ENCODE measurements around the gene TUG1. TPM values are rescaled to one million over a fixed set of nuclear protein-coding genes. Genes with fewer than 3 reads are reported as not detected.

TUG1 gene
- total and polyA plus RNA-seq, 2 of the 4 experiments (the other 2 are of a cell fraction): 60.6 to 68.8 TPM

DNA sequence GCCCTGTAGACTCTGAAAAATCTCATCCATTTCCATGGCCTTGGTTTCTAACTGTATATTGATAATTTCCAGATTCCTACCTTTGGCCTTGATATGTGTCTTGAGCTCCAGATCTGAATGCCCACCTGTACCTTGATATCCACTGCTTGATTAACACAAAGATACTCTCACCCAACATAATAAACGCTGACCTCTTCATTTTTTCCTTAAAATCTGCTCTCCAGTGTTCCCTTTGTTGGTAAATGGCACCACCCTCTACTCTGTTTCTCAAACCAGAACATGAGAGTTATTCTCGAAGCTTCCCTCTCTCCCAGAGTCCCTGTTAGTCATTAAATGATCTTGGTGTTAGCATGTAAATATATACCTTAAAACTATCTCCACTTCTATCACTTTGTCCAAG lies 13.4 kb downstream of the TUG1 start:
- Histone ChIP-seq H3K79me1 (ENCODE audit: low read depth in 1 of 2, low read length in 2 of 2) (peaks cover 22 to 48% of the 10 kb centered on the region in 2 experiments), H3K4me3 (ENCODE audit: insufficient read depth, low read depth, low read length) (no peak overlapping the region), H2AFZ (replicated peaks; ENCODE audit: low read length, poor library complexity) (no peak overlapping the region), H4K5ac (ENCODE audit: low read depth, low read length) (no peak overlapping the region), H3K4ac (ENCODE audit: low read depth, low read length) (no peak overlapping the region), H3K18ac (ENCODE audit: low read depth, low read length) (no peak overlapping the region), H3K9me1 (ENCODE audit: insufficient read depth, low read length) (no peaks in the 10 kb centered on the region), H2BK120ac (ENCODE audit: low read depth, low read length) (no peak overlapping the region), H3K56ac (ENCODE audit: extremely low read depth, insufficient read depth, low read length) (no peak overlapping the region), H3K4me1 (ENCODE audit: control insufficient read depth, insufficient read depth, low read length) (no peaks in the 10 kb centered on the region), H3K36me3 (ENCODE audit: control insufficient read depth, insufficient read depth, low read length) (no peaks in the 10 kb centered on the region), H3K23ac (ENCODE audit: low read depth, low read length) (no peak overlapping the region), H3K27me3 (ENCODE audit: control insufficient read depth, insufficient read depth, low read length) (no peaks in the 10 kb centered on the region), H4K20me1 (ENCODE audit: insufficient read depth, low read length) (peaks cover 19% of the 10 kb centered on the region; the same call in 1 of the 2 replicates), H2AK5ac (ENCODE audit: low read depth, low read length) (no peak overlapping the region), H3K14ac (replicated peaks; ENCODE audit: low read depth, low read length) (no peak overlapping the region), H3K4me2 (ENCODE audit: low read depth, low read length) (no peak overlapping the region), H2BK5ac (ENCODE audit: low read depth, low read length, poor library complexity, severe bottlenecking) (no peak overlapping the region), H4K91ac (ENCODE audit: insufficient read depth, low read depth, low read length) (no peak overlapping the region), H2AK9ac (replicated peaks; ENCODE audit: low read depth, low read length, poor library complexity) (no peak overlapping the region), H3K27ac (ENCODE audit: insufficient read depth, low read length) (no peak overlapping the region), H3K9ac (ENCODE audit: low read depth, low read length) (no peak overlapping the region), H4K8ac (ENCODE audit: low read depth in 2 of 2, low read length in 2 of 2) (no peak overlapping the region), H2BK15ac (ENCODE audit: low read depth, low read length) (no peak overlapping the region), H2BK20ac (ENCODE audit: low read depth, low read length) (no peak overlapping the region), H3K9me3 (ENCODE audit: control insufficient read depth, insufficient read depth, low read length) (peaks cover 1% of the 10 kb centered on the region; the same call in 1 of the 2 replicates)
- WGBS, 2 experiments (ENCODE audit: extremely low coverage in 2 of 2, insufficient read length in 1 of 2): 100% methylated on average over 1 of the region's 2 CpGs; no CpG with 5 or more reads in 1 of the 2 experiments
- TF ChIP-seq NFE2L2 (IDR thresholded peaks at IDR 0.05; ENCODE audit: low read depth, low read length): no peak
- no peak for TF ChIP-seq BHLHE40 (IDR thresholded peaks at IDR 0.05; ENCODE audit: low read depth, low read length)
- TF ChIP-seq POLR2A (IDR thresholded peaks at IDR 0.05; ENCODE audit: low read depth, low read length): no peak
- no peak for TF ChIP-seq RCOR1 (IDR thresholded peaks at IDR 0.05; ENCODE audit: insufficient replicate concordance, low read length)
- TF ChIP-seq MAFK (IDR thresholded peaks at IDR 0.05; ENCODE audit: low read depth, low read length): peak; percentile 78
- POLR2A ChIA-PET (ENCODE audit: unreplicated experiment): no interaction called here
- dilution Hi-C loops (cut with HindIII; ENCODE audit: low sequenced_read_pairs, unreplicated experiment) (no loop called here), intact Hi-C loops (cut with micrococcal nuclease) (no loop called here), in situ Hi-C loops (cut with MboI; ENCODE audit: low sequenced_read_pairs) (loop anchor here (5.0 kb wide), 1 partner anchor 50 kb away; no protein-coding TSS in a partner anchor)
- DNase-seq (no peak), ATAC-seq (ENCODE audit: low read depth) (no peak)
- CTCF ChIA-PET: interaction anchor here (0.6 kb wide), 1 partner anchor 13 kb away, joined by 3 read pairs; no protein-coding TSS in a partner anchor
- no TSS peak for BruUV-seq (replicated peaks)

Measured in IMR-90 (cell line).